Measurements from ENCODE around the gene ETV3. TPM values are rescaled to one million over a fixed set of nuclear protein-coding genes. Genes with fewer than 3 reads are reported as not detected.

ETV3 gene
- total and polyA plus RNA-seq, 2 of the 13 experiments (the other 11 are each of a cell fraction or from before 2014, with no cell fraction given): 4.2 to 5.8 TPM

GRCh38 chr1:157073944-157074685, 64.1 kb downstream of the ETV3 start (continued):
- TF ChIP-seq IKZF5 (CRISPR knock-in tag; IDR thresholded peaks at IDR 0.05): peak; percentile 32; the same call in 1 of the 2 replicates
- TF ChIP-seq ZNF230 (CRISPR knock-in tag; IDR thresholded peaks at IDR 0.05): 0 out of 2 replicates have a peak, but pooled peaks have one; percentile 46
- TF ChIP-seq ELF3 (CRISPR knock-in tag; IDR thresholded peaks at IDR 0.05): 0 out of 2 replicates have a peak, but pooled peaks have one; percentile 24
- peak; percentile 36 for TF ChIP-seq MAX (IDR thresholded peaks at IDR 0.05)
- TF ChIP-seq ERF (CRISPR knock-in tag; IDR thresholded peaks at IDR 0.05): no peak
- TF ChIP-seq NRL (CRISPR knock-in tag; IDR thresholded peaks at IDR 0.05; ENCODE audit: borderline replicate concordance): 0 out of 2 replicates have a peak, but pooled peaks have one; percentile 54
- TF ChIP-seq ZNF768 (CRISPR knock-in tag; IDR thresholded peaks at IDR 0.05): peak; percentile 32; the same call in 1 of the 2 replicates
- TF ChIP-seq IRF9 (CRISPR knock-in tag; IDR thresholded peaks at IDR 0.05; ENCODE audit: borderline replicate concordance): 0 out of 2 replicates have a peak, but pooled peaks have one; percentile 41
- 0 out of 2 replicates have a peak, but pooled peaks have one; percentile 39 for TF ChIP-seq ZNF747 (CRISPR knock-in tag; IDR thresholded peaks at IDR 0.05; ENCODE audit: borderline replicate concordance)
- TF ChIP-seq SAP130 (CRISPR knock-in tag; IDR thresholded peaks at IDR 0.05; ENCODE audit: low read depth): peak; percentile 73
- TF ChIP-seq ZBTB7B (CRISPR knock-in tag; IDR thresholded peaks at IDR 0.05): peak; percentile 90
- peak; percentile 71 for TF ChIP-seq RAD21 (CRISPR knock-in tag; IDR thresholded peaks at IDR 0.05)
- TF ChIP-seq TGIF2 (CRISPR knock-in tag; IDR thresholded peaks at IDR 0.05): peak; percentile 71; the same call in 1 of the 2 replicates
- TF ChIP-seq HNRNPH1 (optimal IDR thresholded peaks at IDR 0.05; ENCODE audit: low read depth, low read length): no peak
- TF ChIP-seq KAT8 (CRISPR knock-in tag; IDR thresholded peaks at IDR 0.05): peak; percentile 54
- 0 out of 2 replicates have a peak, but pooled peaks have one; percentile 8 for TF ChIP-seq SOX5 (CRISPR knock-in tag; IDR thresholded peaks at IDR 0.05; ENCODE audit: borderline replicate concordance)
- TF ChIP-seq, protein P1, sequence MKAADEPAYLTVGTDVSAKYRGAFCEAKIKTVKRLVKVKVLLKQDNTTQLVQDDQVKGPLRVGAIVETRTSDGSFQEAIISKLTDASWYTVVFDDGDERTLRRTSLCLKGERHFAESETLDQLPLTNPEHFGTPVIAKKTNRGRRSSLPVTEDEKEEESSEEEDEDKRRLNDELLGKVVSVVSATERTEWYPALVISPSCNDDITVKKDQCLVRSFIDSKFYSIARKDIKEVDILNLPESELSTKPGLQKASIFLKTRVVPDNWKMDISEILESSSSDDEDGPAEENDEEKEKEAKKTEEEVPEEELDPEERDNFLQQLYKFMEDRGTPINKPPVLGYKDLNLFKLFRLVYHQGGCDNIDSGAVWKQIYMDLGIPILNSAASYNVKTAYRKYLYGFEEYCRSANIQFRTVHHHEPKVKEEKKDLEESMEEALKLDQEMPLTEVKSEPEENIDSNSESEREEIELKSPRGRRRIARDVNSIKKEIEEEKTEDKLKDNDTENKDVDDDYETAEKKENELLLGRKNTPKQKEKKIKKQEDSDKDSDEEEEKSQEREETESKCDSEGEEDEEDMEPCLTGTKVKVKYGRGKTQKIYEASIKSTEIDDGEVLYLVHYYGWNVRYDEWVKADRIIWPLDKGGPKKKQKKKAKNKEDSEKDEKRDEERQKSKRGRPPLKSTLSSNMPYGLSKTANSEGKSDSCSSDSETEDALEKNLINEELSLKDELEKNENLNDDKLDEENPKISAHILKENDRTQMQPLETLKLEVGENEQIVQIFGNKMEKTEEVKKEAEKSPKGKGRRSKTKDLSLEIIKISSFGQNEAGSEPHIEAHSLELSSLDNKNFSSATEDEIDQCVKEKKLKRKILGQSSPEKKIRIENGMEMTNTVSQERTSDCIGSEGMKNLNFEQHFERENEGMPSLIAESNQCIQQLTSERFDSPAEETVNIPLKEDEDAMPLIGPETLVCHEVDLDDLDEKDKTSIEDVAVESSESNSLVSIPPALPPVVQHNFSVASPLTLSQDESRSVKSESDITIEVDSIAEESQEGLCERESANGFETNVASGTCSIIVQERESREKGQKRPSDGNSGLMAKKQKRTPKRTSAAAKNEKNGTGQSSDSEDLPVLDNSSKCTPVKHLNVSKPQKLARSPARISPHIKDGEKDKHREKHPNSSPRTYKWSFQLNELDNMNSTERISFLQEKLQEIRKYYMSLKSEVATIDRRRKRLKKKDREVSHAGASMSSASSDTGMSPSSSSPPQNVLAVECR (CRISPR knock-in tag; IDR thresholded peaks at IDR 0.05; ENCODE audit: borderline replicate concordance): peak; percentile 44; the same call in 1 of the 2 replicates
- peak; percentile 58; the same call in 1 of the 2 replicates for TF ChIP-seq RXRA (CRISPR knock-in tag; IDR thresholded peaks at IDR 0.05)
- TF ChIP-seq NFKBIZ (CRISPR knock-in tag; IDR thresholded peaks at IDR 0.05): 0 out of 2 replicates have a peak, but pooled peaks have one; percentile 43
- TF ChIP-seq GABPB1 (CRISPR knock-in tag; IDR thresholded peaks at IDR 0.05): peak; percentile 32; the same call in 1 of the 2 replicates
- TF ChIP-seq HNRNPLL (IDR thresholded peaks at IDR 0.05; ENCODE audit: low read depth, low read length, poor library complexity, severe bottlenecking): peak; percentile 91
- TF ChIP-seq ZNF788 (CRISPR knock-in tag; IDR thresholded peaks at IDR 0.05; ENCODE audit: borderline replicate concordance): peak; percentile 29; the same call in 1 of the 2 replicates
- 0 out of 2 replicates have a peak, but pooled peaks have one; percentile 54 for TF ChIP-seq ZNF572 (CRISPR knock-in tag; IDR thresholded peaks at IDR 0.05)
